ENCODE data around the gene B3GNT7.

Gene B3GNT7, protein sequence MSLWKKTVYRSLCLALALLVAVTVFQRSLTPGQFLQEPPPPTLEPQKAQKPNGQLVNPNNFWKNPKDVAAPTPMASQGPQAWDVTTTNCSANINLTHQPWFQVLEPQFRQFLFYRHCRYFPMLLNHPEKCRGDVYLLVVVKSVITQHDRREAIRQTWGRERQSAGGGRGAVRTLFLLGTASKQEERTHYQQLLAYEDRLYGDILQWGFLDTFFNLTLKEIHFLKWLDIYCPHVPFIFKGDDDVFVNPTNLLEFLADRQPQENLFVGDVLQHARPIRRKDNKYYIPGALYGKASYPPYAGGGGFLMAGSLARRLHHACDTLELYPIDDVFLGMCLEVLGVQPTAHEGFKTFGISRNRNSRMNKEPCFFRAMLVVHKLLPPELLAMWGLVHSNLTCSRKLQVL

DNA sequence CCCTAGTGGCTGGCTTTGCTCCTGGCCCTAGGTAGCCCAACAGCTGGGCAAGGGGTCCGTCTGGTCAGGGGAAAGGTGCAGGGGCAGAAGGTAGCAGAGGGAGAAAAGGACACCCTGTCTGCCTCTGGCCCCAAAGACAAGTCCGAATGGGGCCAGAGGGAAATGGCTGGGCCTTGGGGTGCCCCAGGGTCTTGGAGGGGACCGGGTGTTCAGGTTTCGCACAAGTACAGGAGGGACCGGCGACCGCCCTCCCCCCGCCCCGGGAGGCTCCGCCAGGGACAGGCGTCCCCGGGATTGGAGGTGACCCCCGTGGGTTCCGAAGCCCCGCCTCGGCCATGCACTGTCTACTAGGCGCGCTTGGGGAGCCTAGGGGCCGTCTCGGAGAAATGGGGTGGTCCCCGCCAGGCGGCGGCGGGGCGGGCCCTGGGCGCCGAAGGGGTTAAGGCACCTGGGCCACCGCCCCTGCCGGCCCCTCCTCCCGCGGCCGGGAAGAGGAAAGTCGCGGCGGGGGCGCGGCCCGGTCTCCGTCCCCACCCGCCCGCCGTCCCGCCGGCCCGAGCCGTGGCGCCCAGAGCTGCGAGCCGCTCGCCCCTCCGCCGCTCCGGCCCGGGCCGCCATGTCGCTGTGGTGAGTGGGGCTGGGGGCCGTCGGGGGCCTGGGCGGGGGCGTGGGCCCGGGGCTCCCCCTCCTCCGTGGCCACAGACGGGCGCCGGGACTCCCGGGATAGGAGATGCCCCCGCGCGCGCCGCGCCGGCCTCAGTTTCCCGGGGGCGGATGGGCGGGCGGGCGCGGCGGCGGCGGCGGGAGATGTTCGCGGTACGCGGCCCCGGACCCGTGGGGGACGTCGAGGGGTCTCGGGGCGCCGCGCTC lies at the start of gene B3GNT7:
Gene B3GNT7, plus strand, starts transcription at position 523 of the 870 bp plus-strand sequence. Its CDS starts 94 bp downstream, at position 617.
- intact Hi-C loops (cut with DNase I): no loop called here
- no peak for DNase-seq

DNA sequence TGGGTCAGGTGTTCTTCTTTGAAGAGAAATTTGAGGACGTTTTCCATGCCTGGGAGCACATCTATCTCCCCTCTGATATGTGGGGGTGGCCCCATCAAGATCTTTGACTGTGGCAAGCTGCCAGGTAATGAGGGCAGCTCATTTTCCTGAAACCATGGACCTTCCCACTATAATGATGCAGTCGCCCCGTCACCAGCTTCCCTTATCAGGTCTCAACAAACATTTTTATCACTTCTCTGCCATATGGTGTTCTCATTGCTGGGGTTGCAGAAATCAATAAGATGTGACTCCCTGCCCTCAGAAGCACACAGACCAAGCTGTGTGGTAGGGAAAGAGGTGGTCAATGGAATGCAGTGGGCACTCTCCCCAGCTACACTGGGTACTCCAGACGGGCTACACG lies 48.4 kb upstream of the B3GNT7 start:
- DNase-seq: peak in 3 of 42 donors; percentile 3 to 21 (median 12)
- intact Hi-C loops (cut with DNase I): loop anchor here (5.0 kb wide), 1 partner anchor 45 kb away; no protein-coding TSS in a partner anchor

DNA sequence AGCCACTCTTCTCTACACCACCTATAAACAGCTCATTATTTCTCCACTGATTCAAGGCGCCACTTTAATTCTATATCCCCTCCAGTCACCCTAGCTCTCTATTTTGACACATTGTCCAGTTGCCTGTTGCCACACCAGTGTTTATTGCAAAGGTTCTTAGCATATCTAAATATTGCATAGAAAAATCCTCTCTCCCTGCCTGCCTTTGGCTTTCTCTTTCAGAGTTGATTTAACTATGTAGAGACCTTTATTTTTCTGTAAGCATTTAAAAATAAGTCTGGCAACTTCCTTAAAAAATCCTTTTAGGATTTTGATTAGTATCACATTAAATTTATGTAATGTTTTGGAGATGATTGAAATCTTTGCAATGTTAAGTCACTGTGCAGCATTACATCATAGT lies 47.9 kb upstream of the B3GNT7 start:
- DNase-seq: no peak
- intact Hi-C loops (cut with DNase I): loop anchor here (5.0 kb wide), 1 partner anchor 45 kb away; no protein-coding TSS in a partner anchor

DNA sequence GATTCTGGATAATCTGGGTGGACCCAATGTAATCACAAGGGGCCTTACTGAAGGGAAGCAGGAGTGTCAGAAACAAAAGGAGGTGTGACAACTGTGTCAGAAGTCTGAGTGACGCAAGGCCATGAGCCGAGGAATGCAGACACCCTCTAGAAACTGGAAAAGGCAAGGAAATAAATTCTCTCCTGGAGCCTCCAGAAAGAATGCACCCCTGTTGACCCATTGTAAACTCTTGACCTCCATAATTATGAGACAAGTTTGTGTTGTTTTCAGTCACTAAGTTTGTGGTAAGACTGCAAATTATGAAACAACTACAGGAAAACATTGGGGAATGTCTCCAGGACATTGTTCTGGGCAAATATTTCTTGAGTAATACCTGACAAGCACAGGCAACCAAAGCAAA lies 47.3 kb upstream of the B3GNT7 start:
- peak in 1 of 42 donors; percentile 2 for DNase-seq
- intact Hi-C loops (cut with DNase I): loop anchor here (5.0 kb wide), 1 partner anchor 44 kb away; no protein-coding TSS in a partner anchor

DNA sequence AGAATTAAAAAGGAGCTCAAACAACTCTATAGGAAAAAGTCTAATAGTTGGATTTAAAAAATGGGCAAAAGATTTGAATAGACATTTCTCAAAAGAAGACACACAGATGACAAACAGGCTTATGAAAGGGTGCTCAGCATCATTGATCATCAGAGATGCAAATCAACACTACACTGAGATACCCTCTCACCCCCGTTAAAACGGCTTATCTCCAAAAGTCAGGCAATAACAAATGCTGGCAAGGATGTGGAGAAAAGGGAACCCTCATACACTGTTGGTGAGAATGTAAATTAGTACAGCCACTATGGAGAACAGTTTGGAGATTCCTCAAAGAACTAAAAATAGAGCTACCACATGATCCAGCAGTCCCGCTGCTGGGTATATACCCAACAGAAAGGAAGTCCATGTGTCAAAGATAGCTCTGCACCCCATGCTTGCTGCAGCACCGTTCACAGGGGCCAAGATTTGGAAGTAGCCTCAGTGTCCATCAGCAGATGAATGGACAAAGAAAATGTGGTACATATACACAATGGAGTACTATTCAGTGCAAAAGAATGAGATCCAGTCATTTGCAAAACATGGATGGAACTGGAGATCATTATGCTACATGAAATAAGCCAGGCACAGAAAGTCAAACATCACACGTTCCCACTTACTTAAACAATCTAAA lies 46.7 kb upstream of the B3GNT7 start:
- peak in 35 of 42 donors; percentile 37 to 87 (median 61) for DNase-seq
- intact Hi-C loops (cut with DNase I): loop anchor here (5.0 kb wide), 1 partner anchor 43 kb away; no protein-coding TSS in a partner anchor

DNA sequence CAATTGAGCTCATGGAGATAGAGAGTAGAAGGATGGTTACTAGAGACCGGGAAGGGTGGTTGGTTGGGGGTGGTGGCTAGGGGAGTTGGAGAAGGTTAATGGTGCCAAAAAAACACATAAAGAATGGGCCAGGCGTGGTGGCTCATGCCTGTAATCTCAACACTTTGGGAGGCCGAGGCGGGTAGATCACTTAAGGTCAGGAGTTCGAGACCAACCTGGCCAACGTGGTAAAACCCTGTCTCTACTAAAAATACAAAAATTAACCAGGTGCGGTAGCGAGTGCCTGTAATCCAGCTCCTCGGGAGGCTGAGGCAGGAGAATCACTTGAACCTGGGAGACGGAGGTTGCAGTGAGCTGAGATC lies 46.2 kb upstream of the B3GNT7 start:
- peak in 2 of 42 donors; percentile 14 to 38 for DNase-seq
- intact Hi-C loops (cut with DNase I): loop anchor here (5.0 kb wide), 1 partner anchor 43 kb away; no protein-coding TSS in a partner anchor

DNA sequence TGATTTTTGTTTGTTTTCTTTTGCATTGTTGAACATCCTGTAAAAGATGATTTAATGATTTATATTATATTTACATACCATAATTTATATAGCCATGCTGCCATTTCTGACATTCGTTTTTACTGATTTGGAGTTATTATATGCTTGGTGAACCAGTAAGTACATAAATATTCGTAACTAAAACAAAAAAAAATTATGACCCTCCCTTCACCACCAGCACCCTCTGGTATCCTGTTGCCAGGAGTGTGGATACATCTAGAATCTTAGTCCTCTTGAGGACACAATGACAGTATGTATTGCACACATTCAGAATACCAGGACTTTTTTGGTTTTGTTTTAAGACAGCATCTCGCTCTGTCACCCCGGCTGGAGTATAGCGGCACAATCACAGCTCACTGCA lies 43.9 kb upstream of the B3GNT7 start:
- DNase-seq: peak in 2 of 42 donors; percentile 4 to 9
- intact Hi-C loops (cut with DNase I): no loop called here

DNA sequence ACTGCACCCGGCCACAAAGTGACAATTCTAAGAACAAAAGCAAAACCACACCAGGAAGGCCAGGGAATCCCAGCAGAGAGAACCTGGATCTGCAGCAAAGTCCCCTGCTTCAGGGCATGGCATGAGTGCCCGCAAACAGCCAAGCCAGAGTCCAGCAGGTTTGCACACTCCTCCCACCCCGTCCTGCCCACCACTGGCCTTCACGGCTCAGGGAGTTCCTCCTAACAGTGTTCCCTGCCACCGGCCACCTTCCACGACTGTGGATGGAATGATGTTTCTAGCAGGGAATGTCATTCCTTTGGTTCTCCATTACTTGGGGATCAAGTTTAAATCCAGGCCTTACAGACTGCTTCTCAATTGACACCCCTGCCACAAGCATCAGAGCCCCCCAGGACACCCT lies 42.0 kb upstream of the B3GNT7 start:
- intact Hi-C loops (cut with DNase I): no loop called here

DNA sequence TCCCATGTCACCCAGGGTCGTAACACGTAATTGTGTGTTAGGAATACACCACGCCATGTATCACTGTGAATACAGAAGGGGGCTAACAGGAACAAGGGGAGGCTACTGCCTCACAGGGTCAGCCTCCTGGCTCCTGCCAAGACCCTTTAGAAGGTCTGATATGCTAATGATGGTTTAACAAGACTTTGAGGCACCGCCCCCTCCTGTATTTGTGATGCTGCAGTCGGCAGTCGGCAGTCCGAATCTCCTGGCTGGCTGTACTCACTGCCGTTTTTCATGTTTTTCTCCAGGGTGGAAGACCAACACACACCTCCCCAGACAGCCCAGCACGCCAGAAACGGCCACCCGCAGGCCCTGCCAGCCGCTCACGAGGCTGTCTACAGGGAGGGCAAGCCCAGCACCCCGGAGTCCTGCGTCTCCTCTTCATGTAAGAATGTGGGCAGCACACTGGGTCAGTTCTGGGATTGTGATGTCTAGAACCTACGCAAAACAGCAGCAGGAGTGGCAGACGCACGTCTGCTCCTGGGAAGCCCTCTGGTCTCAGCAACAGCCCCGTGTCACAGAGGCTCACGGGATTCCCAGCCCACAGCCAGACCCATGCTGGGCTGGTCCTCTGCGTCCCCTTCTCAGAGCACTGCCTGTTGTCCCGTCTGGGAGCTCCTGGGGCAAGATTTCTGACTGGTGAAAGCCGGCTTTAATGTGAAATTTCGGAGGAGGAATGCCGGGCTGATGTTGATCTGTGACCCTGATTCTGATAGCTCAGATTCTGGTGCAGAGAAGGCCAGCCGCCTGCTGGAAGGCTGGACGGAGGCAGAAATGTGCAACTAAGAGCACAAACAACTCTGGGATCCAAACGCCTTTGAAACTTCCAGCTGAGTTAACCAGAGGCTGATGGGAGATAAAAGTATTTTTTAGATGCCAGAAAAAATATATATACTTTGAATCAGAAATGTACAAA lies 39.7 kb upstream of the B3GNT7 start:
- intact Hi-C loops (cut with DNase I): no loop called here
- no peak for DNase-seq

More for the DNA sequence above, 42.0 kb upstream of the B3GNT7 start:
- DNase-seq: no peak

DNA sequence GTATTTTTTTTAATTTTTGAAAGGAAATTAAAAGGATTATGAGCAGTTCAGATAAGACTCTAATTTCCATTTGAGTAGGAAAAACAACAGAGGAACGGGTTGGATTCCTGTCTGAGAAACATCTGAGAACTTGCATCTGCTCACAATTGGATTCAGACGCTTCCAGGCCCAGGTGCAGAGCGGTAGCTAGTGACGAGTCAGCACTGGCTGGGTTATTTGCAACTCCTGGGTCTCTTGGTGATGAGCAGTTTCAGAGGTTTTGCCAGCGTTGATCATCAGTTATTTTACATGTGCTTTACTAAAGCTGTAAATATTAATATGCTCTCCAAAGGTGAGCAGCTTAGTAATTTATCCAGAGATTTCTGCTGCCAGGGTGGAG lies 39.1 kb upstream of the B3GNT7 start:
- no peak for DNase-seq
- intact Hi-C loops (cut with DNase I): no loop called here

DNA sequence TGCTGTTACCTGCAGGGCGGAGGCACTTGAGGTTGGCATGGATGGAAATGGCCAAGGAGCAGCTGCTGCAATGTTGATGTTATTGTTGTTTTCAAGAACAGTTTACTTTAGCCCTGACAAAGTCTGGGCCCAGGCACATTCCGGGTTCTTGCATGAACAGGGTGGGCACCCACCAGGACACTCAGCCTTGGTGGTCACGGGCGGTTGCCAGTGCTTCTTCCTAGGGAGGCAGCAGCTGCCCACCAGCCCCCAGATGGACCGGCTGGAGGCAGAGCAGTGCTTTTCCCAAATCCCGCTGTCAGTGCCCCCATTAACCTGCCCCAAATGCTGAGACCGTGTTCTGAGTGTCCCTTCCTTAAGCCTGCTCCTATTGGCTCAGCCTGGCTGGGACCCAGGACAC lies 38.5 kb upstream of the B3GNT7 start:
- no peak for DNase-seq
- intact Hi-C loops (cut with DNase I): no loop called here

DNA sequence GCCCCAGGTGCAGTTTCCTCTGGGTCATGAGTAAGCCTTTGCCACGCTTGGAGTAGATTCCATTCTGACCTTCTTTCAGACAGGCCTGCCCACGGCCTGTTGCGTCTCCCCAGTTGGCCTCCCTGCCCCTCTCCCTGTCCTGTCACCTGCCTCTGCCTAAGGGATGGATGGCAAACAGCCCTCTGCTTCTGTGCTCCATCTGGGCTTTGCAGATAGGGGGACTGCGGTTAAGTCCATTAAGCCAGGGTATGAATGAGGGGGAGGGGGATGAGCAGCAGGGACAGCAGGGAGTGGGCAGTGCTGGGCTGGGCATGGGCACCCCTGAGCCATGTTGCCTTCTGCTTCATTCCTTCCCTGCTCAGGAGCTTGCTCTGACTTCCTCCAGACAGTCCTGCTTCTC lies 37.6 kb upstream of the B3GNT7 start:
- intact Hi-C loops (cut with DNase I): no loop called here
- DNase-seq: no peak

DNA sequence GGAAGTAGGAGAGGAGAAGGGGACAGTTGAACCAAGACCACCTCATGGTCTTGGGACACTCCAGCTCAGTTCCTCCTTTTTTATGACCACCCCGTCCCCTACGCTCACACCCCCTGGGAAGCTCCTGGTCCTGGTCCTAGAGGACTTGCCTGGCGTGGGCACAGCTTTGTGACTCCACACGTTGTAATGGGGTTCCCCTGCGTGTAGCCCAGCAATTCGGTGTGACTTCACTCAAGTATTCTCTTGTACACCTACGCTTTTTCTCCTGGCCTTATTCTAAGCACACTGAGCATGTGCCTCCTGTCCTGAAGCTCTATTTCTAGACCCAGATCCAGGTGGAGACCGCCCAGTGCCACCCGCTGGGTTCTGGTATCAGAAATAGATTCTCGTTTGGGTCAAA lies 36.1 kb upstream of the B3GNT7 start:
- DNase-seq: no peak
- intact Hi-C loops (cut with DNase I): no loop called here

DNA sequence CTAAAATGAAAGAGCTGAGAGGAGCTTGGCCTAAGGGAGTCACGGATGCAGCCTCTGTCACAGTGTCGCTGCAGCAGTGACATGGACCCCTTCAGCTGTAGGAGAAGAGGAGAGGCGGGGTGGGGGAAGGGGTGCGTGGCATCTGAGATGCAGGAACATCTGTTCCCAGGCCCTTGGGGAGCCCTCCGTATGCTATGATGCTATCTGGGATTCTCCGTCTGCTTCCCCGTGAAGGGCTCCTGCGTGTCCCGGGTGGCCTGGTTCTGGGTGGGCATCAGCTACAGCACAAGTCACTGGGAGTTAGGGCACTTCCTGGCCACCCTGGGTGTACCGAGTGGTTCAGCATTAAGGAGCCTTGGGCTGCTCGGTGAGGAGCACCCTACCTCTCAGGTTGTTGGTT lies 35.6 kb upstream of the B3GNT7 start:
- DNase-seq: peak in 2 of 42 donors; percentile 28 to 42
- intact Hi-C loops (cut with DNase I): no loop called here

DNA sequence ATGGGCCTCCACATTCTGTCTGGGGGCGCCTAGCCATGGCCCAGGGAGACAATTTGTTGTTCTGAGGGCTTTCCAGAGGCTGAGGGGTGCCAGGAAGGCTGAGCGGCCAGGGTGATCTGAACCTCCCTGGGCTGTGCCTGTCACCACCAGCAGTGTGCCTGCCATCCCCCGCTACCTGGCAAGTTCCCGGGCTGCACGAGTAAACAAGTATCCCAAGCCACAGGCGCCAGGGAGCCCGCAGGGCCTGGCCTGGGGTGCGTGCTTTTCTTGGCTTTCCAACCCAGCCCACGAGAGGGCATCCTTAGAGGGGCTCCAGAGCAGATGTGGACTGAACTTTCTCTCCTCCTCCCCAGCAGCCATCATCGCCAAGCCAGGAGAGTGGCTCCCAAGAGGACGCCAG lies 35.1 kb upstream of the B3GNT7 start:
- intact Hi-C loops (cut with DNase I): no loop called here
- peak in 1 of 42 donors; percentile 38 for DNase-seq

DNA sequence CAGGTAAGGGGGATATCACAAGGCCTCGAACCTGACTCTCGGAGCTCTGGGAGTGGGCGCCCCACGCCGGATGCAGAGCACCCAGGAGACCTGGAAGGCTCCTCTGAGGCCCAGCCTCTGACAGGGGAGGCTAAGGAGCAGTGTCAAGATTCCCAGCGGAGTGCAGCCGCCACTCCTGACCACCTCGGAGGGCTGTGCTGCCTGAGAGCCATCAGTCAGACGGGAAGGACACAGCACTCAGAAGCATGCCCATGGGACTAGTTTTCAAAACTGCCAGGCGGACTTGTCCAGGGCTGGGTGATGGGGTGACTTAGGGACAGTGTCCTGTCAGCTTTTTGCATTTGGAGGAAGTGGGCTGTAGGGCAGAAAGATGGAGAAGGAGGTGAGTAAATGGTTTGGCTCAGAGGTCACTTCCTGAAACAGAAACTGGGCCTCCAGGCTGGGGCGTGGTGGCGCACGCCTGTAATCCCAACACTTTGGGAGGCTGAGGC lies 34.6 kb upstream of the B3GNT7 start:
- intact Hi-C loops (cut with DNase I): no loop called here
- DNase-seq: peak in 2 of 42 donors; percentile 11 to 38

DNA sequence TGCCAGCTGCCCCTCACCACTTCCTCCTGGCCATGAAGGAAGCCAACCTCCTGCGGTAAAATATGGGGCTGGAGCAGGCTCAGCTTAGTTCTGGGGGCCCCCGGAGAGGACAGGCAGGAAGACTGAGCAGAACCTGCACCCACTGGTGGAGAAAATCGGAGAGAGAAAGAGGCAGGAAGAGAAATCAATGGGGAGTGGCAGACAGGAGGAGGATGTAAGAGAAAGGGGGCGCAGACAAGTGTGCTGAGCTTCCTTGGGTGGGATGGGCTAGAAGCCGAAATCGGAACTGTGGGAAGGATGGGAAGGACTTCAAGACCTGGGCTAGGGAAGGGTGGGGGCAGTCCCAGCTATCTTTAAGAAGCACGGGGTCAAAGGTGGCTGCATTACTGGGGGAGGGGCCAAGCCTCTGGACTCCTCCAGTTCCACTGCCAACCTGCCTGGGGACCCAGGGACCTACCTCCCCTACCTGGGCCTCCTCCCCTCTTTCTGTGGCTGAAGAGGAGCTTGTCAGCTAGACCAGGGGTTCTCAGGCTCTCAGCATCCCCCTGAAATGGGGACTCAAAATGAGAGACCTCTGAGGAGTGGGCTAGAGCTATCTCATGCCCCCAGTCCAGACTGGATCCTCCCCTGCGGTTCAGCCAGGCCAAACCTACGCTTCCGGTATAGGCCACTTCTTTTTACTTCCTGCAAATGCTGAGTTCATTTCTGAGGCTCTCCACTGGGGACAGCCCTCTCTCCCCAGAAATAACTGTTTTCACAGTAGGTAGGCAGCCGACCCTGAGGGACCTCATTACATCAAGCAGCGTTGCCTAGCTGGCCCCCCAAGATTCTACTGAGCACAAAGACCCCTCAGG lies 33.6 kb upstream of the B3GNT7 start:
- intact Hi-C loops (cut with DNase I): no loop called here
- DNase-seq: peak in 3 of 42 donors; percentile 13 to 39 (median 32)

Measured in head of caudate nucleus (tissue), 42 donors.